ENCODE measurements around the gene MYL1.

Gene MYL1

DNA sequence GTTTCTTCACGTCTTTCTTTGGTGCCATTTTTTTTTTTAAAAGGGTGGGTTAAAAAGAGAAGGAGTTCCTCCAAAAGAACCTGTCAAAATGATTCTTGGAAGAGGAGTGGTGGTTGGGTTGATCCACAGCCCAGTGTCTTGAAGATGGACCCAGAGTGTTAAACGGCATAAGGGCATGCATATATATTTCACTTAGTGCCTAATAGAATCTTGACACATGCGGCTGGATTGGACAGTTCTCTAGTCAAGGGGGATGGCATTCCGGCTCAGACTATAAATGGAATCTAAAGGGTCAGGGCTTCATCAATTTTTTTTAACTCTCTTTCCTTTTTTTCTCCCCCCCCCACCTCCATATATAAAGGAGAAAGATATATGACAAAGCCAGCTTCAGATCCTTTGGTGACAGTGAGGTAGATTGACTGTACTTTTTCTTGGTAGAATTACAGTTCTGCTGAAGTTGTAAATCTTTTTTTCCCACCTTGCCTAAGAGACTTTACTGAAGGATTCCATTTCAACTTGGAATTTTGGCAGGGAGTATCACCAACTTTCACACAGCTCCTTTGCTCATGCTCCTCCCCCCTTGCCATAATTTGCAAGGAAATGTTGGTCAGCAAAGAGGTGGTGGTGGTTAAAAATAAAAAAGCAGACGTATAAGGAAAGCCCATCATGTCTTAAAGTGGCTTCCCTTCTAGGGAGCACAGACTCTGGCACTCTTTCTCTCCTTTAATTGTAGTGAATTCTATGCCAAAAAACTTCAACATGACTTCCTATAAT, at the start of gene MYL1:
Gene MYL1 (minus strand): TSS at position 160 of the 774 bp plus-strand sequence. CDS start 132 bp downstream, at position 28.
- no peak for DNase-seq (ENCODE audit: low read depth)

DNA sequence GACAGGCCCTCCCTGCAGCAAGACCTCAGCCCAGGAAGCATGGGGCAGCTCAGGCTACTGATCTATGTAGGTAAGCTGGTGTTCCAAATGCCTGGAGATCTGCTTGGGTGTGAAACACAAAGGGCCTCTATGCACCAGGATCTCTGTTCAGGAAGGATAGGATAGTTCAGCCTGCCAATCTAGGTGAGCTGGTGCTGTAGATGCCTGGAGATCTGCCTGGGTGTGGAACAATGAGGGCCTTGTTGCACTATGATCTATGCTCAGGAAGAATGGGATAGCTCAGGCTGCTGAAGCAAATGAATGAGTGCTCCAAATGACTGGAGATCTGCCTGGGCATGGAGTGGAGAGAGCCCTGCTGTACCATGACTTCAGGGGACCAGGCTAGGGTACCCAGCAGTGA, 48.9 kb upstream of the MYL1 start:
- no peak for DNase-seq (ENCODE audit: low read depth)

DNA sequence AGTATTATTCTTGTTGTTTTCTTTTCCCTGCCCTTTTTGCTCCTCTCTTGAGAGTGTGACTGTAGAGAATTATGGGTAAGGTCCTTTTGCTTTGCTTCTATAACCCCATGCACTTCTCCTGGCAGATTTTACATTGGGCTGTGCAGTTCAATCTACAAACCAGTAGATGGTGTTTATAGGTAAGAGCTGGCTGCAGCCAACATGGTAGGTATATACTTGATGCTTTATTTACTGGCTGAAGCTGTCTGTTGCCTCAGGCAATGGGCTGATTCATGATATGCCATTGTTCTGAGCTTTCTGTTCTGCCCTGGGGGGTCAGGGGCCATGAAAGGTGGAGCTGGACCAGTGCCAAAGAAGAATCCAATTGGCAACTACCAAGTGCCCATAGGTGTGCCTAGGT, 48.3 kb upstream of the MYL1 start:
- DNase-seq (ENCODE audit: low read depth): no peak

DNA sequence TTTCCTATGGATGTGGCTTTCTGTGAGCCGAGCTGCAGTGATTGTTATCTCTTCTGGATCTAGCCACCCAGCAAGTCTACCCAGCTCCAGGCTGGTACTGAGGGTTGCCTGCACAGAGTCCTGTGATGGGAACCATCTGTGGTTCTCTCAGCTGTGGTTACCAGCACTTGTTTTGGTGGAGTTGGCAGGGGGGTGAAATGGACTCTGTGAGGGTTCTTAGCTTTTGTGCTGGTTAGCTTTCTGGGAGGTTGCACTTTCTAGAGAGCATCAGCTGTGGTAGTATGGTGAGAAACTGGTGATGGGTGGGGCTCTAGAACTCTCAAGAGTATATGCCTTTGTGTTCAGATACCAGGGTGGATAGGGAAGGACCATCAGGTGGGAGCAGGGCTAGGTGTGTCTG, 45.4 kb upstream of the MYL1 start:
- DNase-seq (ENCODE audit: low read depth): no peak

DNA sequence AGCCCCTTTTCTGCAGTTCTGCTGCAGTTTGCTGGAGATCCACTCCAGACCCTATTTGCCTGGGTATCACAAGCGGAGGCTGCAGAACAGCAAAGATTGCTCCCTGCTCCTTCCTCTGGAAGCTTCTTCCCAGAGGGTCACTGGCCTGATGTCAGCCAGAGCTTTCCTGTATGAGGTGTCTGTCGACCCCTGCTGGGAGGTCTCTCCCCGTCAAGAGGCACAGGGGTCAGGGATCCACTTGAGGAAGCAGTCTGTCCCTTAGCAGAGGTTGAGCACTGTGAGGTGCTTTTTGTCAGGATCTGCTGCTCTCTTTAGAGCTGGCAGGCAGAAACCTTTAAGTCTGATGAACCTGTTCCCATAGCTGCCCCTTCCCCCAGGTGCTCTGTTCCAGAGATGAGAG, 42.0 kb upstream of the MYL1 start:
- no peak for DNase-seq (ENCODE audit: low read depth)

DNA sequence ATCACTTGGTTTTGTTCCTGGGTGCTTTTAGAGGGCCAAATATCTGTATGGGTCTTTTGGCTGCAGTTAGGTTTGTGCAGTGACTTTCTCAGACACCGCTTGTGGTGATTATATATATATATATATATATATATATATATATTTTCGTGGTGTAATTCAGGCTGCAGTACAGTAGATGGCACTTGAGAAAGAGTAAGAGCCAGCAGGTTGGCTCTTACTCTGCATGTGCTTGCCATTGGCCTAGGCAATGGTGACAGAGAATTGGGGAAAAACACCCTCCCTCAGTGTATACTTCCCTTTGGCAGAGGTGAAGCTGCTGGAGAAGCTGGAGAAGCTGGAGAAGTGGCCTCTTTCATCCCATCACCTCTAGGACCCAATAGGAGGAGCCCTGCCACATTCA, 22.2 kb upstream of the MYL1 start:
- DNase-seq (ENCODE audit: low read depth): no peak

DNA sequence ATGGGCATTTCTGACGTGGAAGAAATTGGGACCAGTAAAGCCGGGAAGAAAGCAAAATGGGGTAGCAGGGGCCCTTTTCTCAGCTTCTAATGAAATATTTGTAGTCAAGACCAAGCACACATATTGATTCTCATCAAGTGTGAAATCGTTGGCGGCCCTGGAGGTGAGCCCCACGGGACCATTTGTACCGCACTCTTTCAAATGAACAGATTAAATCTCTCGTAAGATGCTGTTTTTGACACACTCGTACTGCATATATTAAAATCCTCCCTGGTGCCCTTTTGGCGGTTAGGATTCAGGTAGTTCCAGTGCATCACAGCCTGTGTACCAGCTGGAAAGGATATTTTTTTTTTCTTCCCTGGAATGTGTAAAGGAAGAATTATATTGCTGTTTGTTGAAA, 9.9 kb upstream of the MYL1 start:
- DNase-seq (ENCODE audit: low read depth): no peak

DNA sequence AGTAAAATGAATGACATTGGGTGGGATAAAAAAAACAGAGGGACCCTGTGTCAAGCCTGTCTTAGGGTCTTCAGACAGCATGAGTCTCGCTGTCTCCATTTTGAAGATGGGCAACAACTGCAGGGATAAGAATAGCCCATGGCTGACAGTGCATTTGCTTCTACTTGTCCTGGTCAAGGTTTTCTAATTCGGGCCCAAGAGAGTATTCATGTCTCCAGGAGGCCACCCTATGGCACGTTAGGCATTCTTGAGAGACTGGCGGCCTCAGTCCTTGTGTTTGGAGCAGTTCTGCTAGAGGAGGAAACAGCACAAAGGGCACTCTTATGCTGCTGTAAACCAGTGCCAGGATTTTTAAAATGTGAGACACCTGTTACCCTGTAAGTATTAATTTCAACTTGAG, 9.5 kb upstream of the MYL1 start:
- DNase-seq (ENCODE audit: low read depth): no peak

DNA sequence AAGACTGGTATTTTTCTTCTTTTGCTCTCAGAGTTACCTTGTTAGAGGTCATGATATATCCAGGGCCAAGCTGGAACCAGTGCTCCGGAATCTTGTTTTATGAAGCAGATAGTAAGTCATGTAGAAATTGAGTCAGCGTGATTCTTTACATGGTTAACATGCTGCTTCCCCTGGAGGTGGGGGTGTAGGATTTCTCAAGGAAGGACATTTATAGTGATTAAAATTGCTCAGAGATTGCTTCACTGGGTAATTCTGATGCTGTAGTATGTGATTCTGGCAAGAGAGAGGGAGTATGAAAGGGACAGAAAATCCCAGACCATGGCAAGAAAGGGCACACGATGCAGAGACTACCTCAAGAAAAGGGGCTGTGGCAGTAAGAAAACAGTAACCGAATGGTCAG, 8.0 kb upstream of the MYL1 start:
- DNase-seq (ENCODE audit: low read depth): no peak

DNA sequence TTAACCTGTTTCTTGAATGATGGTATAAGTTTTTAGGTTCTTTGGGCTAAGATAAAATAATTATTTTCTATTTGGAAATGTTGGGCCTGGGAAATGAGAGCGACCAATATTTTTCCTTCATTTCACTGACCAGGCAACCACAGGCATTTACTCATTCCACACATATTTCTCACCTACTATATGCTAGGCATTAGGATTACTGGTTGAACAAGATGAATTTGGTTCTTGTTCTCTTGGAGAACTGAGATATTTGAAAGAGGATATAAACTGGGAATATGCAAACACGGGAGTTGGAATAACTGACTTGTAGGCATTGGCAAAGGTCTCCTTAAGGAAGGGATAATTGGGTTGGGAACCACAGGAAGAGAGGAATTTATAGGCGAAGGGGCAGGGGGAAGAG, 3.9 kb upstream of the MYL1 start:
- DNase-seq (ENCODE audit: low read depth): no peak

DNA sequence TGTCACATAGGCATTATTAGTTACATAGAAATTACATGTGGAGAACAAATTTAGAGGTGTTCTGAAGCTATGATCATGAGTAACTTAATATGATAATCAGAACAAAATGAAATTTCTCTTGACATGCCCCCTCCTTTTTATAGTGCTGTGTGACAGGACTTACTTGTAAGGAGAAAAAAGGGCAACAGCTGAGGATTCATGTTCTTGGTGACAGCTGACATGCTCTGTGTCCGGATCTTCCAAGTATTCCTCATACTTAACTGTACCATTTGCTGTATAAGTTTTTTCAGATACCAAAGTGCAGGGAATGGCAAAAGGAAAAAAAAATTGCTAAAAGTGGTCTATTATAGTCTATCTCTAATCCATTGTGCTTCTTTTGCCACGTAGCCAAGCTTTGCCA, 3.5 kb upstream of the MYL1 start:
- no peak for DNase-seq (ENCODE audit: low read depth)

DNA sequence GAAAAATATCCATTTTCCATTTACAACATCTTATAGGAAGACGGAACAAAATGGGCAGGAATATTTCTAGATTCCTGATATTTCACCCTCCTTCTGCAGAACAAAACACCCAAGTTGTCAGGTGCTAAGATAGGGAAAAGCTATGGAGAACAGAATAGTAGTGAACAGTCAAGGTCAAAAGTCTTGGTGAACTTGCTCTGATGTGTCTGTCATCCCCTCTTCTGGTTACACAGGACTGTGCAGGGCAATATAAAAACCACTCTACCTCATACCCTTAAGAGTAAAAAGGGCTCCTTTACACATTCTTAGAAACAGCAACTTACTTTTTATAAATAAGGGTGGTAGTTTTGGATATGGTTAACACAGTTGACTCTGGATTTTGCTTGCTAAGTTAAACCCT, 4.4 kb downstream of the MYL1 start:
- DNase-seq (ENCODE audit: low read depth): no peak

DNA sequence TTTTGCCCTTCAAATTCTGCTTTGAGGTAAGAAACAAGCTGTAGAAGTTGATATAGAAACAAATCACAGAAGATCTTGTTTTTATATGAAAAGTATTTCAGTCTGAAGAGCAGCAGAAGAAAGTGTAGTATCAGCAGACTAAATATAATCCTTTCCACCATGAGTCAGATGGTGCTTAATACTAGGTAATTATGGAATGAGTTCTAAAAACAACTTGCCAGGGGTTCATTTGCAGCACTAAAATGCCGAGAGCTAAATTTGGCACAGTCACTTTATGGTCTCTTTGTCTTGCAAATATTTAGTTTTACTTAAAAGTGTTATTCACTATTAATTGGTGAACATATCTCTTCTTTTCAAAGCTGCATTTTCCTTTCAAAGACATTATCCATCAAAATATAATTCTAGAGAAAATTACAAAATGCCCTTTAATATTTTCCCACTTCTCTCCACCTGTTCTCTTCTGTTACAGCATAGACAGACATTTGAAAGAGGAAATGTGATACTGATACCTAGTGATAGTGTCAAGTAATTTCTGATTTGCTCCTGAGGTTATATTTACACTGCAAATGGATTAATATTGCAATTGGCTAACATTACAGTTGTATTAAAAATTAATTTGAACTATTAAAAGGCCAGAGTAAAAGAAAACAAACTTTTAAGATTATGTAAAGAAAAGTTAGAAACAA, 5.3 kb downstream of the MYL1 start:
- DNase-seq (ENCODE audit: low read depth): no peak

DNA sequence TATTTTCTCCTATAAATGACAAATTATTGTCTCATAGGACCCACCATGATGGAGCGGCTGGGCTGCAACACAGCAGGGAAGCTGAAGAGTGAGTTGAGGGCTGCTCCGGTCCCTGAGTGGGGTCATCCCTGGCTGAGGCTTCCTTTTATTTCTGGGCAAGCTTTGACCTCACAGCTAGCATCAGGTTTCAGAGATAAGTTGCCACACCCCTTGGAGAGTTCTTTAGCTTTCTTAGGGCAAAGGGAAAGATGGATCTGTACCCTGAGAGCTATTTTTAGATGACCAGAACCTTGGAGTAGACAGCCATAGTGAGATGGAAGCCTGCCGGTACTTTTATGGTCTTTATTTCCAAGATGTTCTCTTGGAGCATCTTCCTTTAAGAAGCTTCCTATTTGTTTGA, 11.5 kb downstream of the MYL1 start:
- DNase-seq (ENCODE audit: low read depth): no peak

DNA sequence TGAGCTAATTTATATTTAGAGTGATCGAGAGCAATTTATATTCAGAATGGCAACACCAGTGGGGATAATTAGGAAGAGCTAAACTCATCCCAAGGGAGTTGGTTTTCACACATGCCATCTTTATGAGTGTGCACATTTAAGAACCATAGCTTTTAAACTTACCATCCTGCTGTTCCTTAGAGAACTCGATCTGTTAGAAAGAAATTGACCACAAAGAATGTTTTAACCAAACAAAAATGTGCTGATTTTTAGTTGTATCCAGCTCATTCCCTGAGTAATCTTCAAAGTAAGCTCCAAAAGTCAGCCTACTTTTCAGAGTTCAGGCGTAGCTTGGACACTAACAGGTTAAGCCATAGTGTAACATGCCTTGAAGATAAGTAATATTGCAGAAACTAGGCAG, 12.6 kb downstream of the MYL1 start:
- peak; percentile 42 for DNase-seq (ENCODE audit: low read depth)

DNA sequence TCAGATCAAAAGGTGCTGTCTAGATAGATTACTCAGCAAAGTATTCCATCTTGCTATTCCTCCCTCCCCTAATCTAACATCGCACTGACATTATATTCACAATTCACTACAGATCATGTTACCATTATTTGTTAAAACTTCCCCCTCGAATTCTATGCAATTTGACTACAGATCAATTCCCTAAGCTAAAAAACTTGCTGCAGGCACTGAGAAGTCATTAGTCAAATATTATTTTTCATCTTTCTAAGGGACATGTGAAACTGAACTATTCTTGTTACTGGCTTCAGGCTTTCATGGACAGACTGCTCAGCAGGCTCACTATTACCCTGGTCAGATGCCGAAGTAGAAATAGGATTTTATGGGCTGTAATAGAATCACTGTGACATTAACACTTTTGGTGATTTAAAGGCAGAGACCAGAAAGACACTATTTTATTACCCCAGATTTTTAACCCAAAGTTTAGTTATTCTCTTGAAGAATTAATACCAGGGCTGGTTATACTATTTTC, 15.1 kb downstream of the MYL1 start:
- DNase-seq (ENCODE audit: low read depth): no peak

DNA sequence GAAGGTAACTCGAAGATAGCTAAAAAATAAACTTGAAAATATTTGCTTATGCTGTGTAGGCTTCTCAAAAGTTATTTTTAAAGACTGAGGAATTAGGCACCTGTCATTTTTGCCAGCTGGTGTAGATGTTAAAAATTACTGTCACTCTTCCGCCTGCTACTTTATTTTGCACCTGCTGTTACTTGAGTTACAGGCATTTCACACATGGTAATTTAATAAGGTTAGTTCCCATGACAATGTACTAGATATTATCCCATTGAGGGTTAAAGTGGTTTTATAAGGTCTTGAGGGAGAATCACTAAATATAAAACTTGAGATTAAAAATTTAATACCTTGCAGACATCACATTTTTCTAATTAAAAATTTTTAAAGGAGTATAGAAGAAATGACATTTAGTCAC, 26.6 kb downstream of the MYL1 start:
- no peak for DNase-seq (ENCODE audit: low read depth)

DNA sequence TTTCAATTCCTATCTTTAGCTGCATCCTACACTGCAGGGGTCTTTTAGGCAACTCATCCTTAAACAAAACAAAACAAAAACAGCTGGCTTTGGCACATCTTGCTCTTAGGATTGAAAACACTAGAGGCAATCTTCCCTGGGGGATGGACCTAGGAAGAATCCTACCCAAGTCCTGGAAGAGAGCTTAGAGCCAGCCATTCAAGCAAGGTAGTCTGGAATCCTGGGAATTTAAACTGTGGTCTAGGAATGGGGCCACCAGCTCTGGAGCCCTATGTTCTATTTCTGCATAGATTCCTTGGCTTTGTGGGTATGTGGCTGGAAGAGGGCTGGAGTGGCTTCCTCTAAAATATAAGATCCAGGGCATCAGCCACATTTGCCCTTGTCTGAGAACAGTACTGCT, 27.7 kb downstream of the MYL1 start:
- no peak for DNase-seq (ENCODE audit: low read depth)

DNA sequence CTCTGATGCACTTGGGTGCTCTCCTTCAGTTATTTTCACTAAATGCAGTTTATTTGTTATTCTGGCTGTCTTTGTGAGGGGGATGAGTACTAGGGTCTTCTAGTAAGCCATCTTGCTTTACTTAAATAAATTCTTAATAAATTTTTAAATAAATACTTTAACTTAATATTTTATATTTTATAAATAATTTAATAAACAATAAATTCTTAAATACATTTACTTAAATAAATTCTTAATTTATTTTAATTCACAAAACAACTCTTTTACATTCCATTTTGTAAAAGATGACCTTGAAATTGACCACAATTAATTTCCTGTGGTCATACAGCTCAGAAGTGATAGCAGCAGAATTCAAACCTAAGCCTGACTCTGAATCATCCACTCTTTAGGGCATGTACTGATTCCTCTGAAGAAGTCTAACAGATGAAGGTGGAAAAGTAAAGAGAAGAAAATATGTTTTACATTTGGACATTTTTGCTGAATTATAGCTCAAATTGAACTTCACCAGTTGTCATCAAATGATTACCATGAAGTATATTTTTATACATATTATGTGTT, 28.8 kb downstream of the MYL1 start:
- DNase-seq (ENCODE audit: low read depth): no peak

DNA sequence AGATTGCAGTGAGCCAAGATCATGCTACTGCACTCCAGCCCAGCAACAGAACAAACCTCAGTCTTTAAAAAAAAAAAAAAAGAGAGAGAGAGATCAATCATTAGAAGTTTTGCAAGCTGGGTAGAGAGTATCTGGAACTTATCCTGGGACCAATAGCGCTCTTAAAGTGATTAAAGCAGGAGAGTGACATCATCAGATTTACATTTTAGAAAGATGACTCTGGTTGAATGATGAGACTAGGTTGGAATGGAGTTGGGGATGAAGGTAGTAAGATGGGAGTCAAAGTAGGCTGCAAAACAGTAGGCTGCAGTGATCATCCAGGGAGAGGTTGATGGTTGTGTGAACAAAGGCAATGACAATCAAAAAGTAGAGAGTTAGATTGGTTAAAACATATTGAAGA, 37.8 kb downstream of the MYL1 start:
- no peak for DNase-seq (ENCODE audit: low read depth)

DNA sequence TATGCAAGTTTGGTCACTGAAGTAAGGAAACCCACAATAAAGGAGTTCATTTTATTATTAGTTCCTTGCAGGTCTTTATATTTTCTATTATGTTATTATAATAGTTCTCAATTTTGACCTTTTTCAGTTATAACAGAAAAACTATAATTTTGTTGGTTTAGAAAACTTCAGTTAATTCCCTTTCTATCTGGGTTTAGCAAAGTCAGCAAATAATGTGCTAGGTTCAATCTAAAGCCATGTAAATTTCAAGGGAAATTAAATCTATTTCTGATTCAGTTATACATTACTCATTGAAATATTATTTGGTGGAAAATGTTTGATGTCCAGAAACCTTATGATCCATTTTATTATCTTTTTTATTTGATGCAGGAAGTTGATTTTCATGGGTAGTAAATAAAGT, 43.7 kb downstream of the MYL1 start:
- DNase-seq (ENCODE audit: low read depth): no peak

DNA sequence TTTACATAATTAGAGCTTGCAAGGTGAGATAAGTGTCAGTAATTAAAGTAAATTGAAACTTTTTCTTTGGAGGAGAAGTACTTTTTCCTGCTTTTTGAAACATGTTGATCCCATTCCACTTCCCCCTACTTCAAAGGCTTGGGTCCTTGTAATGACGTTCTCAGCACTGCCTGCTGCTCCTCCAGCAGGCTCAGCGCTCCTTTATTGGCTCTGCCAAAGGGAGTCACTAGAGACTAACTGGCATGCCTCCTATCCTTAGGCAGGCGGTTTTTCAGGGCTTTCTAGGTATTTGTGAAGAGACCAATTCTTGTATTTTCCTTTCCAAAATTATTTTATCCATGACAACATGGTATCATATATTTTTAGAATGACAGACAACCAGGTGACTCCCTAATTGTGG, 45.8 kb downstream of the MYL1 start:
- DNase-seq (ENCODE audit: low read depth): no peak

DNA sequence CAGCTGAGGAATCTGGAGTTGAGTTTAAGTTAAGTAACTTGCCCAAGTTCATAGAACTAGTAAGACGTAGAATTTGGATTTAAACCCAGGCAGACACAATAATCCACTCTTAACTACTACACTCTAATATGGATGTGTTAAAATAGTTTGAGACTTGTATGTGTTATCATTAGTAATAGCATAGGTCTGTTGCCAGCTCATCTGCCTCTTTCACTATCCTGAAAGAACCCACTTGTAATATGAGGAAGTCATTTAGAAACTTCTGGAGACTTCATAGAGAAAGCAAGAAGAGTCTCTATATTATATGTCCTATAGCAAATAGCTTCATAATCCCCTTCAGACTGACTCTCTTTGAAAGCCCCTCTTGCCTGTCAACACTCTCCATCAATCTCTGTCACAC, 46.7 kb downstream of the MYL1 start:
- no peak for DNase-seq (ENCODE audit: low read depth)

Measured in HS-5 (cell line).